Measurements from ENCODE around the gene WDFY2.

- TF ChIP-seq, protein P1, sequence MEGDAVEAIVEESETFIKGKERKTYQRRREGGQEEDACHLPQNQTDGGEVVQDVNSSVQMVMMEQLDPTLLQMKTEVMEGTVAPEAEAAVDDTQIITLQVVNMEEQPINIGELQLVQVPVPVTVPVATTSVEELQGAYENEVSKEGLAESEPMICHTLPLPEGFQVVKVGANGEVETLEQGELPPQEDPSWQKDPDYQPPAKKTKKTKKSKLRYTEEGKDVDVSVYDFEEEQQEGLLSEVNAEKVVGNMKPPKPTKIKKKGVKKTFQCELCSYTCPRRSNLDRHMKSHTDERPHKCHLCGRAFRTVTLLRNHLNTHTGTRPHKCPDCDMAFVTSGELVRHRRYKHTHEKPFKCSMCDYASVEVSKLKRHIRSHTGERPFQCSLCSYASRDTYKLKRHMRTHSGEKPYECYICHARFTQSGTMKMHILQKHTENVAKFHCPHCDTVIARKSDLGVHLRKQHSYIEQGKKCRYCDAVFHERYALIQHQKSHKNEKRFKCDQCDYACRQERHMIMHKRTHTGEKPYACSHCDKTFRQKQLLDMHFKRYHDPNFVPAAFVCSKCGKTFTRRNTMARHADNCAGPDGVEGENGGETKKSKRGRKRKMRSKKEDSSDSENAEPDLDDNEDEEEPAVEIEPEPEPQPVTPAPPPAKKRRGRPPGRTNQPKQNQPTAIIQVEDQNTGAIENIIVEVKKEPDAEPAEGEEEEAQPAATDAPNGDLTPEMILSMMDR (IDR thresholded peaks at IDR 0.05), result no peak
- no peak for TF ChIP-seq EP300 (IDR thresholded peaks at IDR 0.05)
- no peak for TF ChIP-seq POLR2AphosphoS5 (IDR thresholded peaks at IDR 0.05)
Observed at GRCh38 chr13:51771418-51772104, 187.3 kb downstream of the WDFY2 start.

Measured in stomach (tissue), 4 donors.